Smooth muscle cell (in vitro differentiated cells): Measurements from ENCODE around the gene FNDC1. TPM values are rescaled to one million over a fixed set of nuclear protein-coding genes. Genes with fewer than 3 reads are reported as not detected.
A peak's percentile ranks its signal among the peaks of the same experiment; 100 is the strongest.

ENCODE experiments used
- DNase-seq: peaks from one replicate; lab custom pipeline; 2025; ENCODE audit not compliant: unreplicated experiment; lab: John Stamatoyannopoulos, UW
- H2AFZ ChIP-seq: fragments of 200-600 bp; sonication (generic); 2 replicates; pipeline ENCODE4 v1.6.0; 2016; ENCODE audit warnings: antibody characterized with exemption, low read depth, mild to moderate bottlenecking
- H3F3A ChIP-seq: fragments of 200-600 bp; sonication (generic); 2 replicates; pipeline ENCODE4 v1.6.0; 2017; ENCODE audit warnings: antibody characterized with exemption, low read depth
- H3K27ac ChIP-seq: fragments of 200-600 bp; sonication (generic); 2 replicates; pipeline ENCODE4 v1.5.1; 2016; ENCODE audit warnings: low read depth, mild to moderate bottlenecking
- H3K27me3 ChIP-seq: fragments of 200-600 bp; sonication (generic); 2 replicates; pipeline ENCODE4 v1.6.1; 2016; ENCODE audit warnings: low read depth, mild to moderate bottlenecking
- H3K36me3 ChIP-seq: fragments of 200-600 bp; sonication (generic); 2 replicates; pipeline ENCODE4 v1.5.1; 2016; ENCODE audit warnings: low read depth
- H3K4me1 ChIP-seq: fragments of 200-600 bp; sonication (generic); 2 replicates; pipeline ENCODE4 v1.5.1; 2016; ENCODE audit warnings: low read depth
- H3K4me2 ChIP-seq: fragments of 200-600 bp; sonication (generic); 2 replicates; pipeline ENCODE4 v1.6.0; 2016; ENCODE audit warnings: mild to moderate bottlenecking
- H3K4me3 ChIP-seq: fragments of 200-600 bp; sonication (generic); 2 replicates; pipeline ENCODE4 v1.5.1; 2016; ENCODE audit warnings: mild to moderate bottlenecking
- H3K79me2 ChIP-seq: fragments of 200-600 bp; sonication (generic); 2 replicates; pipeline ENCODE4 v1.6.0; 2016; ENCODE audit warnings: low read depth, mild to moderate bottlenecking
- H3K9ac ChIP-seq: fragments of 200-600 bp; sonication (generic); 2 replicates; pipeline ENCODE4 v1.6.0; 2016; ENCODE audit warnings: low read depth
- H3K9me3 ChIP-seq: fragments of 200-600 bp; sonication (generic); replicated peaks from 2 replicates; pipeline ENCODE4 v1.5.1; 2016; ENCODE audit warnings: low read depth
- H4K20me1 ChIP-seq: fragments of 200-600 bp; sonication (generic); 2 replicates; pipeline ENCODE4 v1.6.0; 2016; ENCODE audit warnings: low read depth
- WGBS: methylation state at CpG from one replicate; pipeline ENCODE4 v1.1.7; 2016; ENCODE audit warnings: low lambda C conversion rate; 5-methylcytosine and 5-hydroxymethylcytosine counted together
- polyA plus RNA-seq: library from polyadenylated mRNA; unstranded; fragments of >200 nt; fragmentation: Nextera tagmentation; extraction: Ambion mirVana; gene quantifications from 2 replicates; pipeline ENCODE4 v1.2.1, GENCODE V29; 2016
- total RNA-seq: library from RNA; depleted of rRNA; stranded (reverse); fragments of >200 nt; gene quantifications from 2 replicates; pipeline ENCODE4 v1.2.3, GENCODE V29; 2014
- TF ChIP-seq, protein P1 (sequence below): fragments of 200-600 bp; sonication (generic); IDR thresholded peaks from 2 replicates; pipeline ENCODE4 v1.5.1; 2017; ENCODE audit warnings: borderline replicate concordance, mild to moderate bottlenecking, antibody characterized with exemption; ENCODE audit not compliant: insufficient read depth, poor library complexity, severe bottlenecking

FNDC1 gene
- total and polyA plus RNA-seq, 2 experiments from 2014 or later: 0.39 TPM; not detected in 1

DNA sequence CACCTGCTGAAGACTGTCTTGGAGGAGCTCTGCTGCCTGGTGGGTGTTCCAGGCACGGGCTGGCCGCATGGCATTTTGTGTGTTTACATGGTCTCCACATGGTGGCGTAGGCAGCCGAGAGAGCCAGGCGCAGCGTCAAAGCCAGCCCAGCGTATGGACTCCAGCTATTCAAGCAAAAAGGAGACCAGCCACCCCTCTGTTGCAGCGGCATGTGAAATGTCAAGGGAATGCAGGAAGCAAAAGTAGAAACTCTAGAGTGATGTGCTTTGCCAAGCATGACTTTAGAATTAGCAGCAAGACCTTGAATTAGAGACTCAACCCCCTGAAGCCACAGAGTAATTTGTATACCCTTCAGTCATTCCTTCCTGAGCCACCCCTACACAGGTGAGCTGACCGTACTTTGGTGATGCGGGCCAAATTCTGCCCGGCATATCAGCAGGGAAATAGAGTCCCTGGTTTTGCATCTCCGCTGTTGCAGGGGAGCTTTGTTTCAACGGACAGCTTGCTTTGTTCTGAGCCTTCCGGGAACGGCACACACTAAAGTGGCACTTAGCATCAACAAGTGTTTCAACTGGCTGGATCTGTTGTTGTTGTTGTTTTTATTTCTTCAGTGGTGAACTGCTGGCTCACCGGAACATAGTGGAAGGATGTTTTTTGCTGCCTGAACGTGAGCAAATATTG, 48.5 kb downstream of the FNDC1 start:
- Histone ChIP-seq H2AFZ (no peak overlapping the region), H3K9ac (no peak overlapping the region), H4K20me1 (no peaks in the 10 kb centered on the region), H3K79me2 (no peaks in the 10 kb centered on the region), H3K27me3 (peaks cover 21% of the 10 kb centered on the region), H3K36me3 (no peaks in the 10 kb centered on the region), H3K4me3 (no peak overlapping the region), H3F3A (no peaks in the 10 kb centered on the region), H3K4me1 (no peaks in the 10 kb centered on the region), H3K27ac (no peak overlapping the region), H3K9me3 (no peaks in the 10 kb centered on the region), H3K4me2 (no peak overlapping the region)
- TF ChIP-seq, protein P1, sequence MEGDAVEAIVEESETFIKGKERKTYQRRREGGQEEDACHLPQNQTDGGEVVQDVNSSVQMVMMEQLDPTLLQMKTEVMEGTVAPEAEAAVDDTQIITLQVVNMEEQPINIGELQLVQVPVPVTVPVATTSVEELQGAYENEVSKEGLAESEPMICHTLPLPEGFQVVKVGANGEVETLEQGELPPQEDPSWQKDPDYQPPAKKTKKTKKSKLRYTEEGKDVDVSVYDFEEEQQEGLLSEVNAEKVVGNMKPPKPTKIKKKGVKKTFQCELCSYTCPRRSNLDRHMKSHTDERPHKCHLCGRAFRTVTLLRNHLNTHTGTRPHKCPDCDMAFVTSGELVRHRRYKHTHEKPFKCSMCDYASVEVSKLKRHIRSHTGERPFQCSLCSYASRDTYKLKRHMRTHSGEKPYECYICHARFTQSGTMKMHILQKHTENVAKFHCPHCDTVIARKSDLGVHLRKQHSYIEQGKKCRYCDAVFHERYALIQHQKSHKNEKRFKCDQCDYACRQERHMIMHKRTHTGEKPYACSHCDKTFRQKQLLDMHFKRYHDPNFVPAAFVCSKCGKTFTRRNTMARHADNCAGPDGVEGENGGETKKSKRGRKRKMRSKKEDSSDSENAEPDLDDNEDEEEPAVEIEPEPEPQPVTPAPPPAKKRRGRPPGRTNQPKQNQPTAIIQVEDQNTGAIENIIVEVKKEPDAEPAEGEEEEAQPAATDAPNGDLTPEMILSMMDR: peak; percentile 43
- no peak for DNase-seq
- 50% methylated on average over 17 of the region's 17 CpGs for WGBS

- WGBS: 76% methylated on average over 5 of the region's 5 CpGs
- H3F3A ChIP-seq: no peaks in the 10 kb centered on the region
- no peak overlapping the region for H3K4me2 ChIP-seq
- H3K4me1 ChIP-seq: no peaks in the 10 kb centered on the region
- no peaks in the 10 kb centered on the region for H3K9me3 ChIP-seq
- no peaks in the 10 kb centered on the region for H3K79me2 ChIP-seq
- no peak overlapping the region for H2AFZ ChIP-seq
- no peak for DNase-seq
- no peak overlapping the region for H3K27ac ChIP-seq
- H4K20me1 ChIP-seq: no peaks in the 10 kb centered on the region
- no peaks in the 10 kb centered on the region for H3K36me3 ChIP-seq
- peaks cover 27% of the 10 kb centered on the region for H3K27me3 ChIP-seq
- no peak overlapping the region for H3K4me3 ChIP-seq
- no peak overlapping the region for H3K9ac ChIP-seq
- TF ChIP-seq, protein P1: no peak
Measured at GRCh38 chr6:159220093-159220492, 50.9 kb downstream of the FNDC1 start.

GRCh38 chr6:159221486-159222170, 52.4 kb downstream of the FNDC1 start:
- H3K9ac ChIP-seq: no peak overlapping the region
- no peak overlapping the region for H3K4me2 ChIP-seq
- no peaks in the 10 kb centered on the region for H3K9me3 ChIP-seq
- TF ChIP-seq, protein P1: no peak
- H3K27ac ChIP-seq: no peak overlapping the region
- H3K36me3 ChIP-seq: no peaks in the 10 kb centered on the region
- no peaks in the 10 kb centered on the region for H3K79me2 ChIP-seq
- H3K4me1 ChIP-seq: no peaks in the 10 kb centered on the region
- no peak overlapping the region for H3K4me3 ChIP-seq
- no peaks in the 10 kb centered on the region for H4K20me1 ChIP-seq
- WGBS: 81% methylated on average over 12 of the region's 12 CpGs
- H3K27me3 ChIP-seq: peaks cover 29% of the 10 kb centered on the region
- H3F3A ChIP-seq: no peaks in the 10 kb centered on the region
- no peak overlapping the region for H2AFZ ChIP-seq
- no peak for DNase-seq

DNA sequence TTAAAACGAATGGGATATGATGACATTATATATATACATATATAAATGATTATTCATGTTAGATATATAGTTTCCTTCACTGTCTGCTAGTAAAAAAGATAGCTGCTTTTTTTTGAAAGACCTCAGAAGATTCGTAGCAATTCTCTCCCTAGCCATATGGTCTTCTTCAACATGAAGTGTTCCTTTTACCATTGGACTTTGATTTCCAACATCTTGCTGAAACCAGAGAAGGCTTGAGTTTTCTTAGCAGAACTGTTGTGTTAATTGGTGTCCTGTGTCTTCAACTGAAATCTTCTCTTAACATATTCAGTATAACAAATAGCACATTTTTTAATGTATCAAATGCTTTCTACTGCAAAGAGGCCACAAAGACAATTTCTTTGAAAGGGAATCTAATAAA, 55.3 kb downstream of the FNDC1 start:
- no peaks in the 10 kb centered on the region for H4K20me1 ChIP-seq
- H3K4me3 ChIP-seq: no peak overlapping the region
- no peak for DNase-seq
- peaks cover 51% of the 10 kb centered on the region for H3K27me3 ChIP-seq
- no peak overlapping the region for H3K4me2 ChIP-seq
- TF ChIP-seq, protein P1: no peak
- H3K9me3 ChIP-seq: no peaks in the 10 kb centered on the region
- 55% methylated on average over 2 of the region's 2 CpGs for WGBS
- H3K9ac ChIP-seq: no peak overlapping the region
- no peaks in the 10 kb centered on the region for H3K4me1 ChIP-seq
- no peaks in the 10 kb centered on the region for H3K36me3 ChIP-seq
- H3K27ac ChIP-seq: no peak overlapping the region
- H3F3A ChIP-seq: no peaks in the 10 kb centered on the region
- H2AFZ ChIP-seq: no peak overlapping the region
- no peaks in the 10 kb centered on the region for H3K79me2 ChIP-seq
